ENCODE data around the gene ZNF638.

GRCh38 chr2:71422786-71423185, 91.2 kb downstream of the ZNF638 start:
- TF ChIP-seq GATA2 (CRISPR knock-in tag; IDR thresholded peaks at IDR 0.05) (no peak), CTCF (IDR thresholded peaks at IDR 0.05) (no peak), SMC3 (IDR thresholded peaks at IDR 0.05; ENCODE audit: low read depth, low read length) (no peak), USF2 (IDR thresholded peaks at IDR 0.05; ENCODE audit: borderline replicate concordance, low read depth, low read length) (no peak), SIN3A (IDR thresholded peaks at IDR 0.05; ENCODE audit: borderline replicate concordance, low read depth, low read length) (no peak), MAX (IDR thresholded peaks at IDR 0.05; ENCODE audit: low read depth) (no peak), ZBTB33 (IDR thresholded peaks at IDR 0.05; ENCODE audit: borderline replicate concordance, low read depth) (no peak), RAD21 (IDR thresholded peaks at IDR 0.05; ENCODE audit: low read length) (no peak)
